ENCODE results near the gene FASN.

Gene FASN

DNA sequence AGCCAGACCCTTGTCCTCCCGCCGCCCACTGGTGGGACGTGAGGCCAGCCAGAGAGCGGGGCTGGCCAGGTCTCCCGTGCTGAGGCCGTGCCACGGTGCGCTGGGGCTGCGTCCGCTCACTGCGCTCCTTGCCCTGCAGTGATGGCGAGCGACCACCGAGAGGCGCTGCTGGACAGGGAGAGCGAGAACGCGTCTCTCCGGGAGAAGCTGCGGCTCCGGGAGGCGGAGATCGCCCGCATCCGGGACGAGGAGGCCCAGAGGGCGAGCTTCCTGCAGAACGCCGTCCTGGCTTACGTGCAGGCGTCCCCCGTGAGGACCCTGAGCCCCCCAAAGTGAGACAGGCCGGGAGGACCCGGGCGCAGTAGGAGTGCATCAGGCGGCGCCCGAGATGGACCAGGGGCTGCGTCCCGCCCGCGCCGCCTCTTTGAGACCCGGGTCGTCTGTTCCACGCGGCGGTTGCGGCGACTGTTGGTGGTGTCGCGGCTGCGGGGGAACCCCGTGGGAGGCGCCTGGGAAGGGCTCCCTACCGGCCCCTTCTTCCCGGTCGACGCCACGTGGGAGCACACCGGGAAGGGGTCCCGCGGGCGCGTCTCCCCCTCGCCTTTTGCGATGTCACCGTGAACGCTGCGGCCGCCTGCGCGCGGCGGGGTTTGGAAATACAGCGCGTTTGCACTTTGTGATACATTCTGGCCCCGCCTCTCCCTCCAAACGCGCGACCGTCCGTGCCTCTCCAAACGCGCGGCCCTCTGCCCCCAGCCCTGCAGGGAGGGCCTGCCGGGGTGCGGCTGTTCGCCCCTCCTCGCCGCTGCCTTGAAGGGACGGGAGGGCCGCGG is 67.3 kb downstream of the FASN start:
- peak; percentile 13 to 88 (median 69) for DNase-seq

DNA sequence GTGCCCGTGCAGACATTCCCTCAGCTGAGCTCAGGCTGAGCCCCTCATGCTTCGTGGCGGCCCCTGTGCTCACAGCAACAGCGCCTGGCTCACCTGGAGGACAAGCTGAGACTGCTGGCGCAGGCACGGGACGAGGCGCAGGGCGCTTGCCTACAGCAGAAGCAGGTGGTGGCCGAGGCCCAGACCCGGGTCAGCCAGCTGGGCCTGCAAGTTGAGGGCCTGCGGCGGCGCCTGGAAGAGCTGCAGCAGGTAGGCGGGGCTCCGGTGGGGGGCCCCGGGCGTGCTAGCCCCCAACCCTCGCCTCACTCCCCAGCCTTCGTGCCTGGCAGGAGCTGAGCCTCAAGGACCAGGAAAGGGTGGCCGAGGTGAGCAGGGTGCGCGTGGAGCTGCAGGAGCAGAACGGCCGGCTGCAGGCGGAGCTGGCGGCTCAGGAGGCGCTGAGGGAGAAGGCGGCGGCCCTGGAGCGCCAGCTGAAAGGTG is 68.0 kb downstream of the FASN start:
- DNase-seq: peak in 1 of 51 donors; percentile 11

DNA sequence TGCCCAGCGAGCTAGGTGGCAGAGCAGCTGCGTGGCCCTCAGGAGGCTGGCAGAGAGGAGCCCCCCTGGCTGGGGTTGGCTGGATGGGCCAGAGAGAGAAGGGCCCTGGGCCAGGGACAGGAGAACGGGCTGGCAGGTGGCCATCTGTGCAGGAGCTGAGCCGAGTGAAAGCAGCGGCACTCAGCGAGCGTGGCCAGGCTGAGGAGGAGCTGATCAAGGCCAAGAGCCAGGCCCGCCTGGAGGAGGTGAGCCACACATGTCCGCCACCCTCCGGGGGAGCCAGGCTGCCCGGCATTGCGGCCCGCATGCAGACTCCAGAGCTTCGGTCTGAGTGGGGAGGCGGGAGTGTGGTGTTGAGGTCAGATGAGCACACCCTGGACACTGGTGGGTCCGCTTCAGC is 68.6 kb downstream of the FASN start:
- DNase-seq: peak in 2 of 51 donors; percentile 14 to 15

DNA sequence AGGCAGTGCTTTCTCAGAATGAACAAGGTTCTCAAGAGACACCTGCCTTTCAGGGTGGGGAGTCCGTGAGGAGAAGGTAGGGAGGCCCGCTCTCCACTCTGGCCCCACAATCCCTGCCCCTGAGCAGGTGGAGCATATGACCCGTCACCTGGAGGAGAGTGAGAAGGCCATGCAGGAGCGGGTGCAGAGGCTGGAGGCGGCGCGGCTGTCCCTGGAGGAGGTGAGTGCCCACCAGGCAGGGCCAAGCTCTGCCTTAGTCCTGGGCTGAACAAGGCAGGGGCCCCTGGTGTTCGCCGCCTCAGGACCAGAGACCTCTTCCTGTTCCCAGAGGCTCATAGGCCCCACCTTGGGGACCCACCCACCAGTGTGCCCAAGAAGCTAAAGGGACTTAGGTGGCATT is 69.1 kb downstream of the FASN start:
- no peak for DNase-seq

Data from hypothalamus (tissue), 51 donors.